Measurements from ENCODE around the gene DNAH14. TPM values are rescaled to one million over a fixed set of nuclear protein-coding genes. Genes with fewer than 3 reads are reported as not detected.
A peak's percentile ranks its signal among the peaks of the same experiment; 100 is the strongest.

DNAH14 gene
- total RNA-seq, 2 experiments from 2014 or later: 0.27 to 0.34 TPM

DNA sequence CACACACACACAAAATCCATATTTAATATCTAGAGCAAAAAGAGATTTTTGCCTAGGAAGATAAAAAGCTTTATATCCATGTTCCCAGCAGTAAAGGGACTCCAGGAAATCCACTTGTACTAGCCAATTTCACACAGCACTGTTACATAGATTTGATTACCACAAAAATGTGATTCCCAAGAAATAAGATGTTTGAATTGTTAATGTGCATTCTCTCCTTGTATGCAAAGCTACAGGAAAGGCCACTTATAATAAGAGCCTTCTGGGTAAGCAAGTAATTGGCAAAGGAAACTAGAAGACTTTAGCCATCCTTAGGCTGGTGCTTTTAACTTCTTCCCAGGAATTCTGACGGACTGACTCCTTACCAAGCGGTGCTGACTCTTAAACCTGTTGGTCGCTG is 409.1 kb downstream of the DNAH14 start:
- ChIA-PET POLR2A (no interaction called here), CTCF (no interaction called here)

DNA sequence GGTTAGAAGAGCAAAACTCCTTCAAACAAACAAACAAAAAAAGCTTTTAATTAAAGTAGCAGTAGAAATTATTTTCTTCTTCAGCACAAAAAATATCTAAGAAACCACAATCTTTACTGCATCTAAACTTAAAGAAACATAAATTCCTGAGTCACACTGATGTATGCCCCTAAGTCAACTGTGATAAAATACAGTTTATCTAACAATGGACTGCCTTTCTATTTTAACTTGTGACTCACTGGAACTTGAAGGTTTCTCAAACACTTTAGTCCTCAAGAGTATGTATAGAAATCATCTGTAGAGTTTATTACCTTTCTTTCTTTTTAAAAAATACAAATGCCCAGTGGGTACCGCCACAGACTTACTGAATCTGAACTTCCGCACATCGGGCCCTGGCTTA is 412.2 kb downstream of the DNAH14 start:
- DNase-seq (no peak), ATAC-seq (ENCODE audit: poor library complexity) (no peak)
- no peak overlapping the region for H3K4me3 ChIP-seq (ENCODE audit: low read length)
- CTCF ChIA-PET: no interaction called here
- peaks cover 0 to 20% of the 10 kb centered on the region in 2 experiments for H3K27me3 ChIP-seq (ENCODE audit: control insufficient read depth in 1 of 2, insufficient read depth in 2 of 2, low read length in 2 of 2)
- H3K27me3 Mint-ChIP-seq: peaks cover 29% of the 10 kb centered on the region
- H3K4me1 ChIP-seq (ENCODE audit: insufficient read depth, low read length): no peaks in the 10 kb centered on the region
- TF ChIP-seq, protein P1, sequence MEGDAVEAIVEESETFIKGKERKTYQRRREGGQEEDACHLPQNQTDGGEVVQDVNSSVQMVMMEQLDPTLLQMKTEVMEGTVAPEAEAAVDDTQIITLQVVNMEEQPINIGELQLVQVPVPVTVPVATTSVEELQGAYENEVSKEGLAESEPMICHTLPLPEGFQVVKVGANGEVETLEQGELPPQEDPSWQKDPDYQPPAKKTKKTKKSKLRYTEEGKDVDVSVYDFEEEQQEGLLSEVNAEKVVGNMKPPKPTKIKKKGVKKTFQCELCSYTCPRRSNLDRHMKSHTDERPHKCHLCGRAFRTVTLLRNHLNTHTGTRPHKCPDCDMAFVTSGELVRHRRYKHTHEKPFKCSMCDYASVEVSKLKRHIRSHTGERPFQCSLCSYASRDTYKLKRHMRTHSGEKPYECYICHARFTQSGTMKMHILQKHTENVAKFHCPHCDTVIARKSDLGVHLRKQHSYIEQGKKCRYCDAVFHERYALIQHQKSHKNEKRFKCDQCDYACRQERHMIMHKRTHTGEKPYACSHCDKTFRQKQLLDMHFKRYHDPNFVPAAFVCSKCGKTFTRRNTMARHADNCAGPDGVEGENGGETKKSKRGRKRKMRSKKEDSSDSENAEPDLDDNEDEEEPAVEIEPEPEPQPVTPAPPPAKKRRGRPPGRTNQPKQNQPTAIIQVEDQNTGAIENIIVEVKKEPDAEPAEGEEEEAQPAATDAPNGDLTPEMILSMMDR (IDR thresholded peaks at IDR 0.05): no peak
- intact Hi-C loops (cut with DNase I, micrococcal nuclease): loop anchor here in 1 of 2 experiments (10.0 kb wide), 1 partner anchor 827 kb away; no protein-coding TSS in a partner anchor
- POLR2A ChIA-PET: no interaction called here
- H3K27ac ChIP-seq (ENCODE audit: low read depth in 1 of 2, low read length in 2 of 2): no peak overlapping the region
- no peak overlapping the region for H3K27ac Mint-ChIP-seq
- H3K4me3 Mint-ChIP-seq: no peak overlapping the region
- H3K9me3 Mint-ChIP-seq: no peaks in the 10 kb centered on the region
- H3K9me3 ChIP-seq (ENCODE audit: control insufficient read depth in 1 of 2, insufficient read depth in 1 of 2, low read length in 2 of 2): no peaks in the 10 kb centered on the region
- H3K36me3 Mint-ChIP-seq (ENCODE audit: low read depth): no peaks in the 10 kb centered on the region
- H3K4me1 Mint-ChIP-seq (ENCODE audit: low read depth): no peaks in the 10 kb centered on the region
- no peaks in the 10 kb centered on the region for H3K36me3 ChIP-seq (ENCODE audit: insufficient read depth, low read length)

More for the DNA sequence above, 409.1 kb downstream of the DNAH14 start:
- Mint-ChIP-seq H3K36me3 (ENCODE audit: low read depth) (no peaks in the 10 kb centered on the region), H3K4me3 (no peak overlapping the region), H3K27ac (no peak overlapping the region), H3K9me3 (no peaks in the 10 kb centered on the region), H3K27me3 (peaks cover 19% of the 10 kb centered on the region), H3K4me1 (ENCODE audit: low read depth) (no peaks in the 10 kb centered on the region)
- H3K27ac ChIP-seq (ENCODE audit: low read depth in 1 of 2, low read length in 2 of 2): no peak overlapping the region
- no peaks in the 10 kb centered on the region for H3K4me1 ChIP-seq (ENCODE audit: insufficient read depth, low read length)
- peaks cover 0 to 12% of the 10 kb centered on the region in 2 experiments for H3K27me3 ChIP-seq (ENCODE audit: control insufficient read depth in 1 of 2, insufficient read depth in 2 of 2, low read length in 2 of 2)
- ATAC-seq (ENCODE audit: poor library complexity) (no peak), DNase-seq (no peak)
- H3K9me3 ChIP-seq (ENCODE audit: control insufficient read depth in 1 of 2, insufficient read depth in 1 of 2, low read length in 2 of 2): no peaks in the 10 kb centered on the region
- intact Hi-C loops (cut with DNase I, micrococcal nuclease): no loop called here
- no peaks in the 10 kb centered on the region for H3K36me3 ChIP-seq (ENCODE audit: insufficient read depth, low read length)
- H3K4me3 ChIP-seq (ENCODE audit: low read length): no peak overlapping the region
- TF ChIP-seq, protein P1 (IDR thresholded peaks at IDR 0.05): no peak

DNA sequence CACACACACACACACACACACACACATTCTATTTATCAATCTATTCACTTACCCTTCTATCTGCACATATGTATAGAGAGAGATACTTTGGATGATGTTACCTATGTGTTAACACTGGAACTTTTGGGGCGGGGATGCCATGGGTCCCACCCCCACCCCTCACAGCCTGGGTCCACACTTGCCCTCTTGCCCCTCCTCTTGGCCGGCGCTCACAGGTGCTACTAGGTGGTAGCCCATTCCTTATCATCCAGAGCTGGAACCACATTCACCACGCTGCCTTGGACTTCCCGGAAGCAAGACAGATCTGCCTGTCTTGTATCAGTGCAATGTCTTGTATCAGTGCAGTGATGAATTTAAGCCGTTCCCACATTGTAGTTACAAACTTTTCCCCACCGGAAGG is 413.2 kb downstream of the DNAH14 start:
- H3K4me1 ChIP-seq (ENCODE audit: insufficient read depth, low read length): no peaks in the 10 kb centered on the region
- H3K36me3 ChIP-seq (ENCODE audit: insufficient read depth, low read length): no peaks in the 10 kb centered on the region
- TF ChIP-seq, protein P1 (IDR thresholded peaks at IDR 0.05): no peak
- ChIA-PET CTCF (no interaction called here), POLR2A (no interaction called here)
- no peak overlapping the region for H3K27ac ChIP-seq (ENCODE audit: low read depth in 1 of 2, low read length in 2 of 2)
- Mint-ChIP-seq H3K9me3 (no peaks in the 10 kb centered on the region), H3K4me3 (no peak overlapping the region), H3K4me1 (ENCODE audit: low read depth) (no peaks in the 10 kb centered on the region), H3K27me3 (peaks cover 37% of the 10 kb centered on the region), H3K27ac (no peak overlapping the region), H3K36me3 (ENCODE audit: low read depth) (no peaks in the 10 kb centered on the region)
- peak in 1 of 14 experiments; percentile 0 for DNase-seq
- H3K9me3 ChIP-seq (ENCODE audit: control insufficient read depth in 1 of 2, insufficient read depth in 1 of 2, low read length in 2 of 2): no peaks in the 10 kb centered on the region
- no peak overlapping the region for H3K4me3 ChIP-seq (ENCODE audit: low read length)
- no peak for ATAC-seq (ENCODE audit: poor library complexity)
- intact Hi-C loops (cut with DNase I, micrococcal nuclease): loop anchor here in 1 of 2 experiments (10.0 kb wide), 1 partner anchor 828 kb away; no protein-coding TSS in a partner anchor
- peaks cover 0 to 29% of the 10 kb centered on the region in 2 experiments for H3K27me3 ChIP-seq (ENCODE audit: control insufficient read depth in 1 of 2, insufficient read depth in 2 of 2, low read length in 2 of 2)

Data from CD4-positive, alpha-beta T cell (primary cell).